ENCODE results near the gene WDR75. TPM values are rescaled to one million over a fixed set of nuclear protein-coding genes. Genes with fewer than 3 reads are reported as not detected.

WDR75 gene
- total and polyA plus RNA-seq, 9 of the 15 experiments (the other 6 are each of a cell fraction or from before 2014, with no cell fraction given): 50.9 to 111 (median 76.4) TPM

- TF ChIP-seq BCLAF1 (IDR thresholded peaks at IDR 0.05; ENCODE audit: borderline replicate concordance in 1 of 2, control insufficient read depth in 1 of 2, low read depth in 2 of 2, low read length in 1 of 2) (no peak), MTA2 (IDR thresholded peaks at IDR 0.05; ENCODE audit: low read depth) (peak; percentile 63), YBX1 (IDR thresholded peaks at IDR 0.05) (no peak), ZNF24 (IDR thresholded peaks at IDR 0.05) (no peak), ILF3 (IDR thresholded peaks at IDR 0.05; ENCODE audit: borderline replicate concordance) (no peak), DNMT1 (IDR thresholded peaks at IDR 0.05) (no peak), ZNF124 (CRISPR knock-in tag; IDR thresholded peaks at IDR 0.05) (no peak), HMBOX1 (IDR thresholded peaks at IDR 0.05) (peak; percentile 100), HDAC3 (IDR thresholded peaks at IDR 0.05; ENCODE audit: borderline replicate concordance, partially characterized antibody) (peak; percentile 34), HBP1 (CRISPR knock-in tag; IDR thresholded peaks at IDR 0.05) (no peak), NR4A1 (CRISPR knock-in tag; IDR thresholded peaks at IDR 0.05) (no peak), NR4A1 (tag; IDR thresholded peaks at IDR 0.05) (no peak), MBD1 (CRISPR knock-in tag; IDR thresholded peaks at IDR 0.05) (no peak), CHD2 (IDR thresholded peaks at IDR 0.05; ENCODE audit: low read depth, low read length) (no peak), ZFX (CRISPR knock-in tag; IDR thresholded peaks at IDR 0.05) (no peak), ZNF239 (CRISPR knock-in tag; IDR thresholded peaks at IDR 0.05) (peak; percentile 64), ARHGAP35 (IDR thresholded peaks at IDR 0.05; ENCODE audit: partially characterized antibody) (no peak), KDM5B (IDR thresholded peaks at IDR 0.05; ENCODE audit: insufficient replicate concordance, low read depth, low read length) (no peak), NUFIP1 (IDR thresholded peaks at IDR 0.05; ENCODE audit: partially characterized antibody) (no peak), CCNT2 (IDR thresholded peaks at IDR 0.05; ENCODE audit: borderline replicate concordance, extremely low read depth, insufficient read length, low read depth, low read length) (peak; percentile 44), TCF15 (CRISPR knock-in tag; IDR thresholded peaks at IDR 0.05) (no peak), CTBP1 (IDR thresholded peaks at IDR 0.05; ENCODE audit: borderline replicate concordance) (peak; percentile 80; the same call in 1 of the 2 replicates), ZNF224 (CRISPR knock-in tag; IDR thresholded peaks at IDR 0.05) (no peak)
These were observed 65.3 kb downstream of the WDR75 start (continued) for GRCh38 chr2:189506514-189506976.
